ENCODE results near the gene SLC4A5.

GRCh38 chr2:74302865-74303264 is 40.4 kb downstream of the SLC4A5 start:
- TF ChIP-seq CTCF (IDR thresholded peaks at IDR 0.05): no peak
- no peak for TF ChIP-seq POLR2AphosphoS5 (IDR thresholded peaks at IDR 0.05; ENCODE audit: insufficient read depth in 1 of 2, low read depth in 1 of 2)
- no peak for TF ChIP-seq POLR2A (IDR thresholded peaks at IDR 0.05)
